Stimulated activated CD4-positive, alpha-beta T cell treated with anti-CD3 and anti-CD28 coated beads, Interleukin-4, amount 100 ng/mL, for 4 hours (primary cell): ENCODE measurements around the gene RALGAPA2.

ENCODE experiments used
- DNase-seq, 2 experiments: peaks; one replicate each; pipeline ENCODE4 v3.0.0-alpha.2; 2020

RALGAPA2 gene

GRCh38 chr20:20491784-20492264 is 220.6 kb downstream of the RALGAPA2 start:
- no peak for DNase-seq

- DNase-seq, result no peak
Observed at GRCh38 chr20:20491110-20491783, 221.2 kb downstream of the RALGAPA2 start.

GRCh38 chr20:20490673-20491072 is 221.8 kb downstream of the RALGAPA2 start:
- DNase-seq, result no peak

GRCh38 chr20:20489648-20490341 is 222.6 kb downstream of the RALGAPA2 start:
- DNase-seq, result no peak

GRCh38 chr20:20489054-20489453 is 223.4 kb downstream of the RALGAPA2 start:
- no peak for DNase-seq

- no peak for DNase-seq
Observed at GRCh38 chr20:20488388-20488787, 224.1 kb downstream of the RALGAPA2 start.

- no peak for DNase-seq
Observed at GRCh38 chr20:20487811-20488210, 224.6 kb downstream of the RALGAPA2 start.

DNA sequence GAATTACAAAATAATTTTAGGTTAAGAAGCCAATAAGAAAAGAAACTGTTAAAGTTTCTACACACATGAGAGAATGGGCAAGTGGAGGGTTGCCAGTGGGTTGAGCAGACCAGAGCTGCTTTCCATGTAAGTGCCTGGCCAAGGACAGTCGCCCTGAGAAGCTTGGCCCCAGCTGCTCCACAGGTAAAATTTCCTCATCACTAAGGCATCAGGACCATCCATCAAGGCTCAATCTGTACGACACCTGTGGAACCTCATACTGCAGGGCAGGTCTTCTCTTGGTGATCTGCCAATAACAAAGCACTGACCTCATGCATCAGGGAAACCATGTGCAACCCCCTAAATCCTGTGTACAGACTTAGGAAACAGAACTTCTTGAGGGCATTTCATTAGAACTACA is 229.1 kb downstream of the RALGAPA2 start:
- DNase-seq, result no peak

- no peak for DNase-seq
Observed at GRCh38 chr20:20482453-20482852, 230.0 kb downstream of the RALGAPA2 start.

DNA sequence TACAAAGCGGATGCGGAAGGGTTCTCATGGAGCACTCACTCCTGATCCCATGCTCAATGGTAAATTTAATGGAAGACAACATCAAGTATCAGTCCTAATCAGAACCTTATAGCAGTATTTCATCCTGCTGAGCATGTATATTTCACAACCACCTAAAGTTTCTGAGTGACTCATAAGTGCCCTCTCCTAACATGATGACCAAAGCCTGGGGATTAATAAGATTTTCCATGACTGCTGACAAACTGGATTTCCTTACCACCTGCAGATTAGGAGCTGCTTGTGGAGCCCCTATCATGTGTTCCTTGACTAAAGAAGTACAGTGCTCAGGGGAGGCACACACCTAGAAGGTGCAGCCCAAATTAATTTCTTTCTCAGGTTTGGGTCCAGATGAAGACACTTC is 231.8 kb downstream of the RALGAPA2 start:
- no peak for DNase-seq

- no peak for DNase-seq
Observed at GRCh38 chr20:20480126-20480525, 232.3 kb downstream of the RALGAPA2 start.

- DNase-seq, result no peak
Observed at GRCh38 chr20:20477444-20478041, 234.9 kb downstream of the RALGAPA2 start.

DNA sequence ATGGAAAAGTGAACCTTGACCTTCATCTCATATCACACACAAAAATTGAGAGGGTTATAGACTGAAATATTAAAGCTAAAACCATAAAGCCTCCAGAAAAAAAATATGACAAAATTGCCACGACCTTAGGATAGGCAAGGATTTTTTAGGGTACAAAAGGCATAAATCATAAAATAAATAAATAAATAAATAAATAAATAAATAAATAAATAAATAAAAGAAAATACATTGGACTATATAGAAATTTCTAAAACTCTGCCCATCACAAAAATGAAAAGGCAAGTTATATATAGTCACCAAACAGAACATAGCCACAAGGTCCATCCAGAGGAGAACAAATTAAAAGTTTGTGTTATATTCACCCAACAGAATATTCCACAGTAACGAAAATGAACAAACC is 235.9 kb downstream of the RALGAPA2 start:
- no peak for DNase-seq

DNA sequence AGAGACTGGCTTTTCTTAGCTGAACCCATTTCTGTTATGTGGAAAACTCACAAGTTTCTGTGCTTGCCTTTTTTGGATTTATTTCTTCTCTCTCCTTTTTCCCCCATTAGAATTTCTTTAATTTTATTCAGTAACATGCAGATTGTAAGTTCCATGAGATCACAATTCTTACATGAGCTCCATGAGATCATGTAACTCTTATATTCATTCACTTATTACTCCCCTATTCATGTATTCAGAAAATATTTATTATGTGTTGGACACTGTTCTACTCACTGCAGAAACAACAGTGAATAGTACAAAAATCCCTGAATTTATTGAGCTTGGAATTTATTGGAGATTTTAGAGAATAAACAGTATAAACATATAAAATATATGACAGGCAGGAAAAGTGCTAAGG is 238.8 kb downstream of the RALGAPA2 start:
- no peak for DNase-seq

- no peak for DNase-seq
Observed at GRCh38 chr20:20472684-20473274, 239.7 kb downstream of the RALGAPA2 start.

- DNase-seq, result no peak
Observed at GRCh38 chr20:20466341-20466879, 246.0 kb downstream of the RALGAPA2 start.

- no peak for DNase-seq
Observed at GRCh38 chr20:20465252-20465651, 247.2 kb downstream of the RALGAPA2 start.

DNA sequence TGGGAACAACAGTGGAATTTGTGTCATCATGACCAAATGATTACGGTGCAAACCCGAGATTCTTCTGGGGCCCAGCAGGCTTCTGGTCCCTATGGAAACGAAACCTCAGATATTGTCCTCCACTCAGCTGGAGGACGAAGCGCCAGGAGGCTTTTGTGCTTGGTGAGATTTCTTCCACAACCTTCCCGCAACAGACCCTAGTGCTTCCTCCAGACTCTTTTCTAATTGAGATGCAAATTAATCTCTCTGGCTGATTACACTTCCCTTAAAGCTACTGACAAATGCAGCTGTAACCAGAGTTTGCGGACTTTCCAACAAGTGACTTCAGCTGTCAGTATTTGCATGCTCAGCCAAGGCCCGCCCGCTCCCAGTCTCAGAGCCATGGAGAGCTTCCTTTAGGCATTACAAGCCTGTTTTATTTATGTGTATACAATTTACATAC is 248.5 kb downstream of the RALGAPA2 start:
- no peak for DNase-seq

- DNase-seq, result no peak
Observed at GRCh38 chr20:20462185-20462584, 250.3 kb downstream of the RALGAPA2 start.

GRCh38 chr20:20461551-20461950 is 250.9 kb downstream of the RALGAPA2 start:
- DNase-seq, result no peak

DNA sequence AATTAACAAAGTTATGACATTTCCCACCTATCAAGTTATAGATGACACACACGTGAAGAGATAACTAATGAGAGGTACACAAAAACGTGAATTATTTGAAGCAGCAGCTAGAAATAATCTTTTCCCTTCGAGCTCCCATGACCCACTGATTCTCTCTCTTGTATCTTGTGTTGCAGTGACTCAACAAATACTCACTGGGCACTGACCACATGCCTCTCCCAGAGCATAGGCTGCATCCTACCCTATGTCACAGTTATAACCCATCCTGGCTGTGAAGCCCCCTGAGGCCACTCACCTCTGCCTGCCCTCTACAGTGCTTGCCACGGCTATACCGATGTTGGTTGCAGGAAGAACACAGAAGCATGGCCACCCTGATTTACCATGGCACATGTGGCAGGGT is 252.7 kb downstream of the RALGAPA2 start:
- no peak for DNase-seq

DNA sequence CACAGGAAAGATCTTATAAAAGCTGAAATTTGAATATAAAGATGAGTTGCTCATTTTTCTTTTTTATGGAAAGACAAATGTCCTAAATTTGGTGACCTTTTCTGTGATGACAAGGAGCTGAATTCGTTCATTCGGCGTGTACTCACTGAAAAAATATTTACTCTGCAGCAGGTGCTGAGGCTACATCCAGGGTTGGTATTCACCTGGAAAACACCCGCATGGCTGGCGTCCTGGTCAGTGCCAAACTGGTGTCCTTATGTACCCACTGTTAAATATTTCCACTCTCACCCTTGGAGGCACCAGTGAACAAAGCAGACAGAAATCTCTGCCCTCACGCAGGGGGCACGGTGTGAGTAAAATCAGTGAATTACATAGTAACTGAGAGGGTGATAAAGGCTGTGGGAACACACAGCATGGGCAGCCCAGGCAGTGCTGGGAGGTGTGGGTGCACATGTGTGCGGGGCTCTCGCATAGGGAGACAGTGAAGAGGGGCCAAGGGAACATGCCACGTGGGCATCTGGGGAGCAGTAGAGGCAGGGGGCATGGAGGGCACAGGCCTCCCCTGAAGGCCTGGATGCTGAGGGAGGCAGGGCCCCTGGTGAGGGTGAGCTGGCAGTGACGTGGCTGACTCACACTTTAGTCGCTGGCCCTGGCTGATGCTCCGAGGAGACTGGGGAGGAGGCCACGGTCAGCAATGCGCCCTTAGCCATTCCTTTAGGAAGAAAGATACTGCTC is 254.9 kb downstream of the RALGAPA2 start:
- no peak for DNase-seq

GRCh38 chr20:20456741-20457140 is 255.7 kb downstream of the RALGAPA2 start:
- no peak for DNase-seq
